HCT116 (cell line): Measurements from ENCODE around the gene SWAP70. TPM values are rescaled to one million over a fixed set of nuclear protein-coding genes. Genes with fewer than 3 reads are reported as not detected.

Source experiments
- ATAC-seq: fragments of 200-7000 bp; cut with Tn5 transposase; 2 replicates; pipeline ENCODE4 v1.9.1; 2020; ENCODE audit warnings: mild to moderate bottlenecking, moderate library complexity
- BruUV-seq: library from RNA; stranded (reverse); fragments of 400-500 nt; replicated peaks from 2 replicates; lab custom pipeline; 2021; lab: Mats Ljungman, UMichigan
- CTCF ChIA-PET: fragments of 300-600 bp; sonication (Branson Sonifier 250); formaldehyde crosslinking; loops from one replicate; lab custom pipeline; 2021; ENCODE audit warnings: antibody characterized with exemption; lab: Charles Lee
- POLR2A ChIA-PET: fragments of 300-600, 350-600 bp; sonication (Branson Sonifier 250); formaldehyde crosslinking; loops from one replicate; lab custom pipeline; 2021; ENCODE audit warnings: antibody characterized with exemption; lab: Charles Lee
- RAD21 ChIA-PET, 2 experiments: fragments of 300-600 bp; sonication (Branson Sonifier 250); formaldehyde crosslinking; loops; one replicate each; lab custom pipeline; 2023; ENCODE audit warnings: low total read pairs in 2 of 2; ENCODE audit not compliant: uncharacterized antibody in 2 of 2, unreplicated experiment in 2 of 2, low non-redundant PET in 1 of 2; lab: Charles Lee
- DNase-seq: peaks from one replicate; pipeline ENCODE4 v3.0.0-alpha.2; 2010; ENCODE audit warnings: low read depth, low spot score
- H2AFZ ChIP-seq: fragments of 200-600 bp; shearing (Covaris generic), sonication (generic); 2 replicates; pipeline ENCODE4 v1.6.1; 2017; ENCODE audit warnings: low read depth, mixed run types, mixed read lengths, antibody characterized with exemption, low read length; ENCODE audit not compliant: poor library complexity, severe bottlenecking
- H3K27ac ChIP-seq: 2 replicates; pipeline ENCODE4 v1.5.1; 2012; ENCODE audit warnings: low read depth, low read length
- H3K27me3 ChIP-seq: fragments of 200-600 bp; sonication (generic); 2 replicates; pipeline ENCODE4 v1.6.1; 2016; ENCODE audit warnings: mixed run types, low read length, mixed read lengths; ENCODE audit not compliant: insufficient read depth
- H3K36me3 ChIP-seq, 2 experiments: fragments of 200-500 bp in 1 of 2; fragments of 200-600 bp in 1 of 2; sonication (Bioruptor generic) in 1 of 2; sonication (generic) in 1 of 2; 2 replicates each; pipeline versions ENCODE4 v1.5.1 to v1.6.1; 2014 to 2016; ENCODE audit warnings: low read length in 2 of 2, inconsistent platforms in 1 of 2, mixed read lengths in 1 of 2, mixed run types in 1 of 2; ENCODE audit not compliant: insufficient read depth in 2 of 2, control insufficient read depth in 1 of 2
- H3K4me1 ChIP-seq, 2 experiments: fragments of 200-600 bp in 1 of 2; sonication (generic) in 1 of 2; 2 replicates each; pipeline versions ENCODE4 v1.5.1 to v1.6.1; 2012 to 2017; ENCODE audit warnings: low read length in 2 of 2, inconsistent platforms in 1 of 2, mild to moderate bottlenecking in 1 of 2, mixed read lengths in 1 of 2, mixed run types in 1 of 2, moderate library complexity in 1 of 2; ENCODE audit not compliant: insufficient read depth in 2 of 2, control insufficient read depth in 1 of 2
- H3K4me2 ChIP-seq: fragments of 200-600 bp; sonication (generic); 2 replicates; pipeline ENCODE4 v1.6.1; 2017; ENCODE audit warnings: mixed run types, low read length, mixed read lengths
- H3K4me3 ChIP-seq, 2 experiments: fragments of 200-600 bp in 1 of 2; sonication (generic) in 1 of 2; replicated peaks in 1 of 2; 2 replicates each; pipeline ENCODE4 v1.5.1; 2011 to 2016; ENCODE audit warnings: low read length in 2 of 2, control low read depth in 1 of 2, low read depth in 1 of 2, mild to moderate bottlenecking in 1 of 2, mixed read lengths in 1 of 2, mixed run types in 1 of 2
- H3K79me2 ChIP-seq: fragments of 200-600 bp; sonication (generic); 2 replicates; pipeline ENCODE4 v1.6.1; 2017; ENCODE audit warnings: mild to moderate bottlenecking, mixed run types, low read length, moderate library complexity, mixed read lengths; ENCODE audit not compliant: insufficient read depth
- H3K9ac ChIP-seq: fragments of 200-600 bp; sonication (generic); 2 replicates; pipeline ENCODE4 v1.6.1; 2016; ENCODE audit warnings: low read length, mixed read lengths
- H3K9me2 ChIP-seq: fragments of 200-600 bp; sonication (generic), shearing (Covaris generic); 2 replicates; pipeline ENCODE4 v1.6.1; 2017; ENCODE audit warnings: mixed run types, mild to moderate bottlenecking, moderate library complexity; ENCODE audit not compliant: insufficient read depth
- H3K9me3 ChIP-seq, 2 experiments: fragments of 200-500 bp in 1 of 2; fragments of 200-600 bp in 1 of 2; sonication (Bioruptor generic) in 1 of 2; sonication (generic) in 1 of 2; 2 replicates each; pipeline ENCODE4 v1.6.1; 2014 to 2017; ENCODE audit warnings: low read length in 2 of 2, mixed read lengths in 2 of 2, inconsistent platforms in 1 of 2, low read depth in 1 of 2, mild to moderate bottlenecking in 1 of 2, mixed run types in 1 of 2, moderate library complexity in 1 of 2; ENCODE audit not compliant: control insufficient read depth in 1 of 2, insufficient read depth in 1 of 2
- H4K20me1 ChIP-seq: fragments of 200-600 bp; sonication (generic), shearing (Covaris generic); 2 replicates; pipeline ENCODE4 v1.6.1; 2017; ENCODE audit warnings: mixed run types, mild to moderate bottlenecking, moderate library complexity; ENCODE audit not compliant: insufficient read depth
- ATF3 ChIP-seq: IDR thresholded peaks from 2 replicates; pipeline ENCODE4 v1.6.1; 2012
- CBX3 ChIP-seq: IDR thresholded peaks from 2 replicates; pipeline ENCODE4 v1.6.1; 2012; ENCODE audit warnings: low read depth
- EGR1 ChIP-seq: IDR thresholded peaks from 2 replicates; pipeline ENCODE4 v1.6.1; 2012; ENCODE audit warnings: low read depth
- EZH2phosphoT487 ChIP-seq: fragments of 200-600 bp; IDR thresholded peaks from 2 replicates; pipeline ENCODE4 v1.6.1; 2018; ENCODE audit warnings: antibody characterized with exemption, borderline replicate concordance
- FOSL1 ChIP-seq: IDR thresholded peaks from 2 replicates; pipeline ENCODE4 v1.6.1; 2012; ENCODE audit warnings: low read depth
- JUND ChIP-seq: IDR thresholded peaks from 2 replicates; pipeline ENCODE4 v1.6.1; 2012
- MAX ChIP-seq: IDR thresholded peaks from 2 replicates; pipeline ENCODE4 v1.6.1; 2012
- POLR2A ChIP-seq: IDR thresholded peaks from 2 replicates; pipeline ENCODE4 v1.7.0; 2011; ENCODE audit warnings: borderline replicate concordance; ENCODE audit not compliant: insufficient read depth, insufficient read length; ENCODE audit errors: extremely low read depth
- POLR2AphosphoS5 ChIP-seq: IDR thresholded peaks from 2 replicates; pipeline ENCODE4 v1.6.1; 2011; ENCODE audit warnings: mild to moderate bottlenecking, low read depth, low read length, moderate library complexity
- REST ChIP-seq: IDR thresholded peaks from 2 replicates; pipeline ENCODE4 v1.6.1; 2012; ENCODE audit warnings: low read depth
- SIN3A ChIP-seq: IDR thresholded peaks from 2 replicates; pipeline ENCODE4 v1.6.1; 2012; ENCODE audit warnings: low read depth
- SRF ChIP-seq: IDR thresholded peaks from 2 replicates; pipeline ENCODE4 v1.6.1; 2012; ENCODE audit warnings: low read depth
- TCF7L2 ChIP-seq: IDR thresholded peaks from 2 replicates; pipeline ENCODE4 v1.7.0; 2011; ENCODE audit warnings: borderline replicate concordance, inconsistent platforms; ENCODE audit not compliant: insufficient read depth, insufficient read length; ENCODE audit errors: extremely low read depth
- ZBTB33 ChIP-seq: IDR thresholded peaks from 2 replicates; pipeline ENCODE4 v1.6.1; 2011; ENCODE audit warnings: mild to moderate bottlenecking, low read length, moderate library complexity; ENCODE audit not compliant: insufficient replicate concordance; ENCODE audit errors: extremely low read depth
- intact Hi-C: fragments of 100-400 bp; cut with micrococcal nuclease; formaldehyde crosslinking; loops from 2 replicates; pipeline ENCODE4 v1.10.0; 2022
- total RNA-seq: library from RNA; stranded (reverse); gene quantifications from one replicate; pipeline ENCODE4 v1.2.1, GENCODE V29; 2021; ENCODE audit not compliant: unreplicated experiment

The SWAP70 gene
- total RNA-seq, 1 experiment from 2014 or later: 20.6 TPM

- ATAC-seq: no peak
- Histone ChIP-seq H3K4me3 (no peak overlapping the region), H3K9me3 (peaks cover 0 to 3% of the 10 kb centered on the region in 2 experiments; a peak in 1 of 4 replicates), H3K79me2 (no peaks in the 10 kb centered on the region), H3K9ac (no peak overlapping the region), H3K36me3 (no peaks in the 10 kb centered on the region), H3K4me2 (no peak overlapping the region), H3K27ac (no peak overlapping the region), H3K9me2 (no peaks in the 10 kb centered on the region), H3K27me3 (no peaks in the 10 kb centered on the region), H3K4me1 (no peaks in the 10 kb centered on the region), H2AFZ (no peak overlapping the region), H4K20me1 (no peaks in the 10 kb centered on the region)
- no peak for TF ChIP-seq FOSL1
- no peak for TF ChIP-seq REST
- TF ChIP-seq SIN3A: no peak
- no peak for TF ChIP-seq JUND
- no peak for TF ChIP-seq TCF7L2
- TF ChIP-seq MAX: no peak
- no peak for TF ChIP-seq ATF3
- TF ChIP-seq SRF: no peak
- TF ChIP-seq ZBTB33: no peak
- no peak for TF ChIP-seq POLR2A
- TF ChIP-seq EZH2phosphoT487: no peak
- no peak for TF ChIP-seq EGR1
- no peak for TF ChIP-seq CBX3
- TF ChIP-seq POLR2AphosphoS5: no peak
- ChIA-PET POLR2A (no interaction called here), CTCF (no interaction called here), RAD21 (no interaction called here)
- no peak for DNase-seq
- no TSS peak for BruUV-seq
- intact Hi-C loops: no loop called here
Observed at GRCh38 chr11:9651899-9652748, 11.8 kb upstream of the SWAP70 start.
